Fibroblast of the aortic adventitia (primary cell): ENCODE results near the gene SELL. TPM values are rescaled to one million over a fixed set of nuclear protein-coding genes. Genes with fewer than 3 reads are reported as not detected.
"Not testable (repeated sequence)": the region's sequence is repeated elsewhere in the genome, so short reads cannot be mapped to it uniquely, and the experiment has no call there.

Experiments used
- DNase-seq: peaks from one replicate; pipeline ENCODE4 v3.0.0-alpha.2; 2010; ENCODE audit warnings: low read depth
- H3K4me3 ChIP-seq: 2 replicates; pipeline ENCODE4 v1.5.1; 2011; ENCODE audit warnings: low read depth, mild to moderate bottlenecking, control low read depth, low read length, moderate library complexity
- total RNA-seq: library from RNA; depleted of rRNA; stranded (reverse); fragments of >200 nt; gene quantifications from 2 replicates; pipeline ENCODE4 v1.2.3, GENCODE V29; 2012; ENCODE audit warnings: low replicate concordance
- TF ChIP-seq, protein P1 (sequence below): IDR thresholded peaks from 2 replicates; pipeline ENCODE4 v1.5.1; 2011; ENCODE audit warnings: mild to moderate bottlenecking, low read length, control low read depth, inconsistent platforms; ENCODE audit not compliant: insufficient read depth

The SELL gene
- total RNA-seq, 1 donor = 0.27 TPM

DNA sequence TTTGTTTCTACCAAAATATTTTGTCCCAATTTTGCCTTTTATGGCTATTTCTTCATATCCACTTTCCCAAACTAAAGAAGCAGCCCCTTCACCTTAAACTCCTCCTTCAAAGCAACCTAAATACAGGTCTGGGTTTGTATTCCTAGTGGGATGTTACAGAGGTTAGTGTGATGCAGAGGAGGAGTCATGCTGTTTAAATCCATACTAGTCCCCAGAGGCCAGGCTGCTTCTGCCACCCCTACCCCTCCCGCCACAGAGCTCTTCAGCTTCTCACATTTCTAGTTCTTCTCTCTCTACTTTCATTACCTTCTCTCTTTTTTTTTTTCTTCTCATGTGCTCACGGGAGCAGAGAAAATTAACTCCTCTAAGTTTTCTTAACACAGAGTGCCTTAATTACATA is 29.3 kb downstream of the SELL start:
- TF ChIP-seq, protein P1, sequence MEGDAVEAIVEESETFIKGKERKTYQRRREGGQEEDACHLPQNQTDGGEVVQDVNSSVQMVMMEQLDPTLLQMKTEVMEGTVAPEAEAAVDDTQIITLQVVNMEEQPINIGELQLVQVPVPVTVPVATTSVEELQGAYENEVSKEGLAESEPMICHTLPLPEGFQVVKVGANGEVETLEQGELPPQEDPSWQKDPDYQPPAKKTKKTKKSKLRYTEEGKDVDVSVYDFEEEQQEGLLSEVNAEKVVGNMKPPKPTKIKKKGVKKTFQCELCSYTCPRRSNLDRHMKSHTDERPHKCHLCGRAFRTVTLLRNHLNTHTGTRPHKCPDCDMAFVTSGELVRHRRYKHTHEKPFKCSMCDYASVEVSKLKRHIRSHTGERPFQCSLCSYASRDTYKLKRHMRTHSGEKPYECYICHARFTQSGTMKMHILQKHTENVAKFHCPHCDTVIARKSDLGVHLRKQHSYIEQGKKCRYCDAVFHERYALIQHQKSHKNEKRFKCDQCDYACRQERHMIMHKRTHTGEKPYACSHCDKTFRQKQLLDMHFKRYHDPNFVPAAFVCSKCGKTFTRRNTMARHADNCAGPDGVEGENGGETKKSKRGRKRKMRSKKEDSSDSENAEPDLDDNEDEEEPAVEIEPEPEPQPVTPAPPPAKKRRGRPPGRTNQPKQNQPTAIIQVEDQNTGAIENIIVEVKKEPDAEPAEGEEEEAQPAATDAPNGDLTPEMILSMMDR = no peak
- no peak for DNase-seq

DNA sequence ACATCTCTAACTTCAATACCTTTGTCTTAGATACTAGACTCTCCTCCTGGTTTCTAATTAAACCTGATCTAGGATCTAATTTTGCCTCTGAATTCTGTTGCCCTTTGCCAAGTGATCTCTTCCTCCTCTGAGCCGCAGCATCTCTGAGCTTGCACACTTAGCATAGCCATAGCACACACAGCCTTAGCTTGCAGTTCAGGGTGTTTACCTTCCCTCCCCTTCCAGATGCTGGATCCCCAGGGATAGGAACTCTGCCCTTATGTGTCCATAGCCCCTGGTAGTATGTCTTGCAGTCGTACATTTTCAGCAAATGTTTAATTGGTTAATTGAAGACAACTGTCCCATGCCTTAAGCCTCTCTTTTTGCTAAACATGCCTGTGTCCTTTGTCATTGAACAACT is 30.3 kb downstream of the SELL start:
- no peak overlapping the region for H3K4me3 ChIP-seq
- TF ChIP-seq, protein P1 = no peak
- DNase-seq = no peak

More for the DNA sequence above, 29.3 kb downstream of the SELL start:
- H3K4me3 ChIP-seq = no peak overlapping the region

DNA sequence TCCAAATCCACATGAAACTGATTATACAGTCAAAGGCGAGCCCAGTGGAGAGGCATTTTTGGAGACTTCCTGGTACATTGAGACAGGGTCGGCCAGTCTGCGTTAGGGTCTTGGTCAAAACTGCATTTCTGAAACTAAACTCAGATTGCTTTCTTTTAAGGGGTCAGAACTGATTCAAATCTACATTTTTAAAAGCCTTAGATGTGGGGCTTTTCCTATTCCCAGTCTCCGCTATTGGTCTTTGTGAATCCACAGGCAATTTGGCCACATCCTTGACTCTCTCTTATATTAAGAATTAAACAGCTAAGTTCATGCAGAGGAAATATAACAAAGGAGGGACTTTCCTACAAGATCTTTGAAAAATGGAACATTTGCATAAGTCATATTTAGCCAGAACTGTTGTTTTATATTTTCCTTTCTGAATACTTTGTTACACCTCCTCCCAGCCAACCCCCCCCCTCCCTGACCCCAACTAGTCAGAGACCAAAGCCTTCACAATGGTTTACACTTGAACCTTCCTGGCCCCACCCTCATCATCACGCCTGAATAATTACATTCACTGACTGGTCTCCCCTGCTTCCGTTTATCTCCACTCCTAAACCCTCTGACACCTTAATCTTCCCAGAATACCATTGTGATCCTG is 30.9 kb downstream of the SELL start:
- no peak for DNase-seq
- no peak overlapping the region for H3K4me3 ChIP-seq
- TF ChIP-seq, protein P1 = no peak

DNA sequence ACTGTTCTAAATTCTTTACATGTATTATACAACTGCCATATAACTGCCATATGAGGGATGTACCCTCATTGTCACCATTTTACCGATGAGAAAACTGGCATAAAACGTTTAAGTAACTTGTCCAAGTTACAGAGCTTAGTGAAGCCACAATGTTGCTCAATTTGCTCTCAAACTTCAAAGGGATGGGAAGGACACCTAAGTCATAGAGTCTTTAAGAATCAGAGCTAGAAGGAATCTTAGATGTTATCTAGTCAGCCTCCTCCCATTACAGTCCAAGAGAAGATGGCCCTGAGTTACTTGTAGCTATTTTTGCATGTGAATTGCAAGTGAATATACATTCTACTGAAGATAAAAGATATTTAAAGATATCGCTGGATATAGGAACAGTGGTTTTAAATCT is 31.7 kb downstream of the SELL start:
- no peak overlapping the region for H3K4me3 ChIP-seq
- DNase-seq = no peak
- TF ChIP-seq, protein P1 = no peak

DNA sequence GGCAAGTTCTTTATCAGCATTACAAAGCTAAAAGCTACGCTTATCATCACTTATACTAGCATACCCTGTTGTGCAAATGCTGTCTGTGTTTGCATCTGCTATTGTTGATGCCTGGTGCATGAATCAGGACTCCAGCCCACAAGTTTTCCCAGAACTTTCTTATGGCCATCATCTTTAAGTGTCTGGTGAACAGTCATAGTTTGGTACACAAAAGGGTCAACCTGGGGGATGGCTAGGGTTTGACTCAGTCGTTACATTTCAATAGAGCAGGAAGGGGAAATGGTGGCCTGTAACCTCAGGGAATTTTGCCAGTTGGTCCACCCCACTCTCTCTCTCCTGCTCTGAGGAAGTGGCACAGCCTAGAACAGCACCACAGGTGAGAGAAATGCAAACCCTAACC is 35.4 kb downstream of the SELL start:
- TF ChIP-seq, protein P1 = no peak
- DNase-seq = peak; percentile 93
- H3K4me3 ChIP-seq = no peak overlapping the region

DNA sequence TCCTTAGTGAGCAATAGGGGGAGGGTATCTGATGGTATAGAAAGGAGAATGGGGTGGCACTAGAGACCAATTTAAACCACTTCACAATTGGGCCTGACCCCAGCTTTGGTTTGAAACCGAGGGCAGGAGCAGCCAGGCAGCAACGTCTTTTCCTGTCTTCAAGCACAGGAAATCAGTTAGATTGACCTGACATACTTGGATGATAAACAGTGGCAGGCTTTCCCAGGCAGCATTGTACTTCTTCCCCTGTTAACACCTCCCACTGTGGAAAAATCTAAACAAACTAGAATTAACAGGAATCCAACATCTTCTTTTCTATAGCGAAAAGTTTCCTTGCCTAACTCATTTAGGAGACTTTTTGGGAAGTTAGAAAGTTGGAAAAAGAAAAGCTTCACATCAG is 40.6 kb downstream of the SELL start:
- DNase-seq = no peak
- TF ChIP-seq, protein P1 = no peak
- no peak overlapping the region for H3K4me3 ChIP-seq

DNA sequence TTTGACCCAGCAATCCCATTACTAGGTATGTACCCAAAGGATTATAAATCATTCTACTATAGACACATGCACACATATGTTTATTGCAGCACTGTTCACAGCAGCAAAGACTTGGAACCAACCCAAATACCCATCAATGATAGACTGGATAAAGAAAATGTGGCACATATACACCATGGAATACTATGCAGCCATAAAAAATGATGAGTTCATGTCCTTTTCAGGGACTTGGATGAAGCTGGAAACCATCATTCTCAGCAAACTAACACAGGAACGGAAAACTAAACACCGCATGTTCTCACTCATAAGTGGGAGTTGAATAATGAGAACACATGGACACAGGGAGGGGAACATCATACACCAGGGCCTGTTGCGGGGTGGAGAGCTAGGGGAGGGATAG is 41.2 kb downstream of the SELL start:
- not testable (repeated sequence) for H3K4me3 ChIP-seq, DNase-seq

DNA sequence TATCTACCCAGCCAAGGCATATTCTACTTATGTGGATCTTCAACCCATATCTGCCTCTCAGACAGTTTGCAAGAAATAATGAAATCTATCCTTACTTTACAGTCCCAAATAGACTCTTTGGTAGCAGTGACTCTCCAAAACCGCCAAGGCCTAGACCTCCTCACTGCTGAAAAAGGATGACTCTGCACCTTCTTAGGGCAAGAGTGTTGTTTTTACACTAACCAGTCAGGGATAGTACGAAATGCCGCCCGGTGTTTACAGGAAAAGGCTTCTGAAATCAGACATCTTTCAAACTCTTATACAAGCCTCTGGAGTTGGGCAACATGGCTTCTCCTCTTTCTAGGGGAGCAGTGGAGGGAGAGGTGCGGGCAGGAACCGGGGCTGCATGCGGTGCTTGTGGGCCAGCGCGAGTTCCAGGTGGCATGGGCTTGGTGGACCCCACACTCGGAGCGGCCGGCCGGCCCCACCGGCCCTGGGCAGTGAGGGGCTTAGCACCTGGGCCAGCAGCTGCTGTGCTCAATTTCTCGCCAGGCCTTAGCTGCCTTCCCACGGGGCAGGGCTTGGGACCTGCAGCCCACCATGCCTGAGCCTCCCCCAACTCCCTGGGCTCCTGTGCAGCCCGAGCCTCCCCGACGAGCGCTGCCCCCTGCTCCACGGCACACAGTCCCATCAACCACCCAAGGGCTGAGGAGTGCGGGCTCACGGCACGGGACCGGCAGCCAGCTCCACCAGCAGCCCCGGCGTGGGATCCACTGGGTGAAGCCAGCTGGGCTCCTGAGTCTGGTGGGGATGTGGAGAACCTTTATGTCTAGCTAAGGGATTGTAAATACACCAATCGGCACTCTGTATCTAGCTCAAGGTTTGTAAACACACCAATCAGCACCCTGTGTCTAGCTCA is 43.5 kb downstream of the SELL start:
- DNase-seq, H3K4me3 ChIP-seq: not testable (repeated sequence)

DNA sequence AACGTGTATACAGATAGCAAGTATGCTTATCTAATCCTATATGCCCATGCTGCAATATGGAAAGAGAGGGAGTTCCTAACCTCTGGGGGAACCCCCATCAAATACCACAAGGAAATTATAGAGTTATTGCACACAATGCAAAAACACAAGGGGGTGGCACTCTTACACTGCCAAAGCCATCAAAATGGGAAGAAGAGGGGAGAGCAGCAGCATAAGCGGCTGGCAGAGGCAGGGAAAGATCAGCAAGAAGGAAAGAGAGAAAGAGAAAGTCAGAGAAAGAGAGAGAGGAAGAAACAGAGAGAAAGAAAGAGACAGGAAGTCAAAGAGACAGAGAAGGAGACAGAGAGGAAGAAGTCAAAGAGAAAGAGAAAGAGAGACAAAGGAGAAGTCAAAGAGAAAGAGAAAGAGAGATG is 44.2 kb downstream of the SELL start:
- not testable (repeated sequence) for DNase-seq, H3K4me3 ChIP-seq

DNA sequence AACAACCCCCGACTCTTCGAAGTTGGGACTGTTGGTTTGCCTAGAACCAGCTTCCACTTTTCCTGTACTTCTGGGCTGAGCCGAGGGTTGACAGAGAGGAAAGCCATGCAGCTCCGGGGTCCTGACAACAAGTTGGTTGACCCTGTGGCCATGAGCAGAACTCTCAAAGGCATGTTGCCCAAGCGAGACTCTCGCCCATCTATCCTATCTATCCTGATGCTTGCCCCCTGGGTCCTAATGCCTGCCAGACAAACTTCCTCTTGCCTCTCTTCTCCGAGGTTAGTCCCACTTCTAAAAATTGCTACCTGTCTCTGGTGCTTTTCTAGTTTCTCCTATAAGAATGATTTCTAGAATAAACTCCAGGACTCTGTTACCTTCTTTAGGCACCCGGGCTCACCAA is 48.7 kb downstream of the SELL start:
- not testable (repeated sequence) for DNase-seq

DNA sequence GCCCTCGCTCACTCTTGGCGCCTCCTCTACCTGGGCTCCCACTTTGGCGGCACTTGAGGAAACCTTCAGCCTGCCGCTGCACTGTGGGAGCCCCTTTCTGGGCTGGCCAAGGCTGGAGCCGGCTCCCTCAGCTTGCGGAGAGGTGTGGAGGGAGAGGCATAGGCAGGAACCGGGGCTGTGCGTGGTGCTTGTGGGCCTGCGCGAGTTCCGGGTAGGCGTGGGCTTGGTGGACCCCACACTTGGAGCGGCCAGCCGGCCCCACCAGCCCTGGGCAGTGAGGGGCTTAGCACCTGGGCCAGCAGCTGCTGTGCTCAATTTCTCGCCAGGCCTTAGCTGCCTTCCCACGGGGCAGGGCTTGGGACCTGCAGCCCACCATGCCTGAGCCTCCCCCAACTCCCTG is 50.4 kb downstream of the SELL start:
- DNase-seq, H3K4me3 ChIP-seq: not testable (repeated sequence)

More for the DNA sequence above, 48.7 kb downstream of the SELL start:
- not testable (repeated sequence) for H3K4me3 ChIP-seq
